HAP-1 (cell line): ENCODE data around the gene FREM3.
"Not testable (repeated sequence)": the region's sequence is repeated elsewhere in the genome, so short reads cannot be mapped to it uniquely, and the experiment has no call there.

Experiments
- DNase-seq, 2 experiments: peaks; one replicate each; pipeline ENCODE4 v3.0.0-alpha.2; 2016 to 2020; ENCODE audit warnings: low spot score in 2 of 2
- H3K27me3 ChIP-seq: fragments of 250-450 bp; sonication (Bioruptor Pico); 2 replicates; pipeline ENCODE4 v1.5.1; 2020; ENCODE audit warnings: low read depth, mild to moderate bottlenecking, moderate library complexity
- H3K36me3 ChIP-seq: fragments of 250-450 bp; sonication (Bioruptor Pico); replicated peaks from 2 replicates; pipeline ENCODE4 v1.5.1; 2020; ENCODE audit warnings: mild to moderate bottlenecking
- H3K4me1 ChIP-seq: fragments of 250-450 bp; sonication (Bioruptor Pico); 2 replicates; pipeline ENCODE4 v1.5.1; 2020; ENCODE audit warnings: mild to moderate bottlenecking
- H3K4me3 ChIP-seq: fragments of 250-450 bp; sonication (Bioruptor Pico); 2 replicates; pipeline ENCODE4 v1.5.1; 2020; ENCODE audit warnings: mild to moderate bottlenecking, moderate library complexity
- H3K9me3 ChIP-seq: fragments of 250-450 bp; sonication (Bioruptor Pico); 2 replicates; pipeline ENCODE4 v1.5.1; 2020; ENCODE audit warnings: mild to moderate bottlenecking, moderate library complexity
- in situ Hi-C: fragments of 300-500 bp; cut with MboI; formaldehyde crosslinking; loops from 3 replicates; pipeline ENCODE4 v1.14.3; 2020; ENCODE audit warnings: low sequenced_read_pairs, inconsistent platforms, mixed read lengths

Gene FREM3

GRCh38 chr4:143538979-143539669 lies 161.4 kb downstream of the FREM3 start:
- H3K9me3 ChIP-seq, result no peaks in the 10 kb centered on the region
- no peak for DNase-seq
- H3K4me3 ChIP-seq, result no peak overlapping the region
- no peaks in the 10 kb centered on the region for H3K4me1 ChIP-seq
- H3K27me3 ChIP-seq, result peaks cover 3% of the 10 kb centered on the region; the same call in 1 of the 2 replicates
- peaks cover 84% of the 10 kb centered on the region for H3K36me3 ChIP-seq
- in situ Hi-C loops, result no loop called here

- DNase-seq, result no peak
- peaks cover 95% of the 10 kb centered on the region for H3K36me3 ChIP-seq
- no peaks in the 10 kb centered on the region for H3K4me1 ChIP-seq
- in situ Hi-C loops, result no loop called here
- no peaks in the 10 kb centered on the region for H3K9me3 ChIP-seq
- no peak overlapping the region for H3K4me3 ChIP-seq
- H3K27me3 ChIP-seq, result peaks cover 3% of the 10 kb centered on the region; the same call in 1 of the 2 replicates
Measured at GRCh38 chr4:143531788-143532491, 168.5 kb downstream of the FREM3 start.

GRCh38 chr4:143531380-143531779 lies 169.1 kb downstream of the FREM3 start:
- Histone ChIP-seq H3K36me3 (peaks cover 94% of the 10 kb centered on the region), H3K4me1 (no peaks in the 10 kb centered on the region), H3K9me3 (no peaks in the 10 kb centered on the region), H3K4me3 (no peak overlapping the region), H3K27me3 (peaks cover 3% of the 10 kb centered on the region; the same call in 1 of the 2 replicates)
- in situ Hi-C loops, result no loop called here
- peak in 1 of 2 experiments; percentile 23 for DNase-seq

- H3K4me3 ChIP-seq, H3K27me3 ChIP-seq, H3K4me1 ChIP-seq, in situ Hi-C loops, H3K9me3 ChIP-seq, DNase-seq: not testable (repeated sequence)
- H3K36me3 ChIP-seq, result peaks cover 95% of the 10 kb centered on the region
Measured at GRCh38 chr4:143528046-143528445, 172.4 kb downstream of the FREM3 start.
